ENCODE results near the gene SLC41A1.
"Not testable (repeated sequence)": the region's sequence is repeated elsewhere in the genome, so short reads cannot be mapped to it uniquely, and the experiment has no call there.

Gene SLC41A1

DNA sequence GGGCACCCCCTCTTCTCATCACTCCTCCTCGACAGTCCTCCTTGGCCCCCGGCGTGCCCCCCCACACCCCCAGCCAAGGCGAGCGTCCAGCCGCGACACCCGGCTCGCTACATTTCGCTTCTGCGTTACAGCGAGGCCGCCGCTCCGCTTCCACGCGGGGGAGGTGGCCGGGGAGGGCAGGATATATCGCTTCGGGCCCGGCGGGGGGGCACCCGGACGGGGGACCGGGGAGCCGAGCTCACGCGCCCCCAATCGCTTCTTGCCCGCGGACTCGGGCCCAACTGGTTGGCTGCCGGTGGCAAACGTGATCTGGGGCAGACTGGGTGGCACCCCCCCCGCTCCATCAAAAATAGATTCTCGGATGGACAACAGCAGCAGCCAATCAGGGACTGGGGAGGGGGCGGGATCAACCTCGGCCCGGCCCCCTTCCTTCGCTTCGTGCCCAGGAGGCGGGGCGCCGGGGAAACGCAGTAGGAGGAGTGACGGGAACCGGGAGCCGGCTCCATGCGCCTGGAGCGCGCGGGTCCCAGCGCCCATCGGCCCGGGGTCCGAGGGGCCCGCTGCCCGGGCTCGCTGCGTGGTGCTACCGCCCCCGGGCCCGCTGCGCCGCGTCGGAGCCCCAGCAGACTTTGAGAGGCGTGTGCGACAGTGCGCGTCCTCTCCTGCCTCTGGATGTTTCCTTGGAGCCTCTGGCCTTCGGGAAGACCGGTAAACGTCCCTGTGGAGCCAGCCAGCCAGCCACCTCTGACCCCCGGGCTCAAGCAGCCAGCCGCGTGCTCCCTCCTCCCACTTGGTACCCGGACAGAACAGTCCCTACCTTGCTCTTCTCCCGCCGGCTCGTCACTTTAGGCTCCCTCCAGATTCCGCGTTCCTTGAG lies at the start of gene SLC41A1:
SLC41A1 (minus strand) TSS at position 321 of the 877 bp plus-strand sequence. CDS start 2,757 bp downstream, outside the sequence.
- peak; percentile 91 for DNase-seq

DNA sequence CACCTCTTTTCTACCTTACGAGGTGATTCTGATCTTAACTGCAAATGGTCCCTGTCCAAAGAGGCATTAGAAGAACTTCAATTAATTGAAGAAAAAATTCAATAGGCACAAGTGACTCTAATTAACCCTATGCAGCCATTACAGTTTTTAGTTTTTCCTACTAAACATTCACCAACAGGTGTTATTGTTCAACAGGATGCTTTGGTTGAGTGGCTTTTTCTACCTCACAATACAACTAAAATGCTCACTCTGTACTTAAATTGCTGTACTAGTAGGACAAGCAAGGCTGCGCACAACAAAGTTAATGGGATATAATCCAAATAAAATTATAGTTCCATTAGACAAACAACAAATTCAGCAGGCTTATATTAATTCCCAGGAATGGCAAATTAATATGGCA lies 48.5 kb upstream of the SLC41A1 start:
- DNase-seq, result no peak

DNA sequence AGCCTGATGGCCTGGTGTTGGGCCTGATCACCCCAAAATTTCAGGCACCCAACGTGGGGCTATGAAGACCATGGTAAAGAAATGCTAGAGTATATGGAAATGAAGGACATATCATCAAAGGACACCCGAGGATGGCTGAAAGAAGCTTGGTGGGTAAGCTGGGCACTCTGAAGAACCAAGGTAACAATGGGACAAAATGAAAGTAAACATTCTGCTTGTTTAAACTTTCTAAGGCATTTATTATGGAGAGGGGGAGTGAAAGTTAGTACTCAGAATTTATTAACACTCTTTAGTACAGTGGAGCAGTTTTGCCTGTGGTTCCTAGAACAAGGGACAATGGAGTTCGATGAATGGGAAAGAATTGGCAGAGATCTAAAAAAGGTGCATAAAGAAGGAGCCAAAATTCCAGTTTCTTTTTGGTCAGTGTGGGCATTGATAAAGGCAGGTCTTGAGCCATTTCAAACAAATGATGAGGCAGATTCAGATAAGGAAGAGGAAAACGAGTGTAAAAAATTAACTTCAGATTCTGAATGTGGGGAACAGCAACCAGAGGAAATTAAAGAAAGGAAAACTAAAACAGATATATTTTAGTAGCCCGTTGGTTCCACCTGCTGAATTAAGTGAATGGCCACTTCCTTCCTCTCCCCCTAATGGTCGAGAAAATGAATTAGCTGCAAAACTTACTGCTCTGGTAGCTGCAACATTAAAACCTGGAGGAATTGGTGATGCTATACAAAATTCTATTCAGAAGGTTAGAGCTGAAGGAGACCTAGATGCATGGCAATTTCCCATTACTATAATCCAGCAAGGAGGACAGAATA lies 45.4 kb upstream of the SLC41A1 start:
- DNase-seq, result no peak

DNA sequence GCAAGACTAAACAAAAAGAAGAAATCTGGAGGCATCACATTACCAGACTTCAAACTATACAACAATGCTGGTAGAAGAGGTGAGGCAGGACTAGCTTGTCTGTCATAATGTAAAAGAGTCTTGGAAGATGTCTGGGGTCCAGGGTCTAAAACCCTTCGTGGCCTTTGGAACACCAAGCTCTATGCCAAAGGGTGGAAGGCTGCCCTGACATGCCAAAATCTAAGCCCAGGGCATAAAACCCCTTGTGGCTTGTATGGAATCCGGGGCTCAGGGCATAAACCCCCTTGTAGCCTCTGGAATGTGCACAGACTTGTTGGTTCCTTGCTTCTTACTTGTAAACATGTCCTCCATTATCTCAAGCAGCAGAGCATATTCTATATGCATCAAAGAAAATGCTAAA lies 44.5 kb upstream of the SLC41A1 start:
- DNase-seq, result not testable (repeated sequence)

DNA sequence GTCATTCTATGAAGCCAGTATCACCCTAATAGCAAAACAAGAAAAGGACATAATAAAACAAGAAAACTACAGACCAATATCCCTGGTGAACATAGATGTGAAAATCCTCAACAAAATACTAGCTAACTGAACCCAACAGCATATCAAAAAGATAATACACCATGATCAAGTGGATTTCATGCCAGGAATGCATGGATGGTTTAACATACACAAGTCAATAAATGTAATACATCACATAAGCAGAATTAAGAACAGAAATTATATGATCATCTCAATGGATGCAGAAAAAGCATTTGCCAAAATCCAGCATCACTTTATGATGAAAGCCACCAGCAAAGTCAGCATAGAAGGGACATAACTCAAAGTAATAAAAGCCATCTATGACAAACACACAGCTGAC lies 43.4 kb upstream of the SLC41A1 start:
- no peak for DNase-seq

DNA sequence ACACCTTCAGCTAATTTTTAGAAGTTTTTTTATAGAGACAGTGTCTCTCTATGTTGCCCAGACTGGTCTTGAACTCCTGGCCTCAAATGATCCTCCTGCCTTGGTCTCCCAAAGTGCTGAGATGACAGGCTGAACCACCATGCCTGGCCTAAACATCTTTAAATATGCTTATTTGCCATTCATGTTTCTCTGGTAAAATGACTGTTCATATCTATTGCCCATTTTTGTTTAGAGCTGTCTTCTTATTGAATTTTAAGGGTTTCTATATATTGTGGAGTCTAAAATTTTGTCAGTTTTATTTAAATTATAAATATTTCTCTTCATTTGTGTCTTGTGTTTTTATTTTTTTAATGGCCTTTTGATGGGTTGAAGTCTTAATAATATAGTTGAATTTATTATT lies 40.0 kb upstream of the SLC41A1 start:
- no peak for DNase-seq

DNA sequence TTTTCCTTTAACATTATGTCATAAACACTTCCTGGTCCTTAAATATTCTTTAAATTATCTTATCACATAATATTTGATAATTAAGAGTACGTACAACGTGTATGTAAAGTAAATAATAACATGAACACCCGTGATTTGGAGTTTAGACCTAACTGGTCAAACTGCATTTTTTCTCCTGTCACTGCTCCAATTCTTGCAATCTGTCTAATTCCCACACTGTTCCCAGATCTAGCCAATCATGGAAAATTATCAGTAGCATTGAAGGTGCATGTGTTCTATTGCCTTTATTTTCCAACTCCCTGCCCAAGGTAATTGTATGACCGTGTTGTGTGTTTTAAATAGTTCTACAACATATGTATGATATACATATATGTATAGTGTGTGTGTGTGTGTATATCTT lies 39.0 kb upstream of the SLC41A1 start:
- DNase-seq, result no peak

DNA sequence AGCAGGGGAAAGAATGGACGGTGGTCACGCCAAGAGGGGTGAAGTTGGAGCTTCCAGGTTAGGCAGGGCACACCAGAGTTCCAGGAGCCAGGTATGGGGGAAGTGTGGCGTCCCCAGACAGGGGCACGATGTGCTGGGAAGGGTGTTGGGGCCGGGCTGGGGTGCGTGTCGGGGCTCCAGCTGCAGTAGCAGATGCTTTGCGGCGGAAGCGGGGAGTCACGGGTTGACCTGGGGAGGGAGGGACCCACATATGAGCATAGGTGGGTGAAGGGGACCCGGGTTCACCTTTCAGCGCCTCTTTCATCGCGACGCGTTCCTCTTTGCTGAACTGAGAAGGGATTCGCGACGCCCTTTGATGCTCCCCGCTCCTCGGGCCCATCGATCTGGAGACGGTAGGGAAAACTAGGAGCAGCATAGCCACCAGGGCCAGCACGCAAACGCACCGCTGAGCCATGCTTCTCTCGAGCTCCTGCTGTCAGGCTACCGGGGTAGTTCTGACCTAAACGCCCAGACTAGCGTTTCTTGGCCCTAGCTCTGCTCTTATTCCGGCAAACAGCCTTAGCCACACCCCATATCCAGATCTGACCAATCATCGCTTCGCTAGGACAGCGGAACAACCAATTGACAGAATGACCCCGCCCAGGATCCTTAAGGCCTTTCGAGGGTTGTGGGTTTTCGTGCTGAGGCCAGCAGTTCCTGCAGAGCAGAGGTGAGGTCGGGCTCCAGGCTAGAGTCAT lies 36.8 kb upstream of the SLC41A1 start, which contains the start of gene PM20D1:
PM20D1 (minus strand) TSS at position 514 of the 737 bp plus-strand sequence; CDS start at position 454, 60 bp downstream.
- DNase-seq, result peak; percentile 94

DNA sequence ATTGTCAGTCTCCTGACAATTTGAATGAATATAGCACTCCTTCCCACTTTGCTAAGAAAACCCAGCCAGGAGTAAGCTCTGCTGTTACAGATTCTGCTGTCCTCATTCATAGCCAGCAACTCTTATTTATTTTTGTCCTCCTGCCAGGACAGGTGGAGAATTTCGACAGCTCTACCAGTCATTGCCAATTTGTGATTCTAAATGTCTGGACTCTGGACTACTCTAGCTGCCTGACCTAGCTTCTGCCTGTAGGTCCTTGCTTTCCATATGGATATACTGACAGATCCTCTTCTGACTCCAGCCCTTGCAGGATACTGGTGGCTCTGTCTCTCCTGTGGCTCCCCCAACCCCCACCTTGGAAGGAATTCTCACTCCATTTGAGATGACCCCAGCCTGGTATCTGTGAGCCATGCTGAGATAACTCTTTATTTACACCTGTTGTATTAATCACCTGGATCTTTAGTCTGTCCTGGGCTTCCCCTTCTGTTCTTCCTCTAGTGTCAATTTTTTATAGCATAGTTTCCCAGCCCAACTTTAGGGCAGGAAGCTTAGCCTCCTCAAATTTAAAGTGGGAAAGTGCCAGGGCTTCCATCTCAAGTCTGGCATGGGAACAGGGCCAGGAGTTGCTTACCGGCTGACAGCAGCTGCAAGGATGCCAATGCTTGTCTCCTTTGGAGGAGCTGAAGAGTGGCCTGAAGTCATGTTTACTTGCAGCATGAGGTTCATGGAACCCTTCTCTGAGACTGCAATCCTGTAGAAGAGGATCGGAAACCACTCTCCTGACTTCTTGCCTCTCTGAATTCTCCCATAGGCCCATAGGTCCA lies 30.2 kb upstream of the SLC41A1 start:
- DNase-seq, result no peak

DNA sequence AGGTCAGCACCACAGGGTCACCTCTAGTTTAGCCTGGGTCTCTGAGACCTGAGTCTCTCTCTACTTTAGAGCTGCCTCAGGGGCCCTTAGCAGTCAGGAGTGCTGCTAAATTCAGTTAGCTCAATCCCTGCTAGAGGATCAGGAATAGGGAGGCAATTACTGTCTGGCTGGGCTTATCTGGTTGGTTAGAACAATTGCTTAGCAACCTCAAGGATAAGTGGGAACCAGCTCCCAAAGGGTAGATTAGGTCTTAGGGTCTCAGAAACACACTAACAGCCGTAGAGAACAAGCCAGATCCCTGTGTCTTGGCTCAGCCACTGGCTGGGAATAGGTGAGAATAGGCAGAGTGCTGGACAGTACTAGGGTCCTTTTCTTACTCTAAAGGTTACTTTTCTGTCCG lies 29.2 kb upstream of the SLC41A1 start:
- DNase-seq, result no peak

DNA sequence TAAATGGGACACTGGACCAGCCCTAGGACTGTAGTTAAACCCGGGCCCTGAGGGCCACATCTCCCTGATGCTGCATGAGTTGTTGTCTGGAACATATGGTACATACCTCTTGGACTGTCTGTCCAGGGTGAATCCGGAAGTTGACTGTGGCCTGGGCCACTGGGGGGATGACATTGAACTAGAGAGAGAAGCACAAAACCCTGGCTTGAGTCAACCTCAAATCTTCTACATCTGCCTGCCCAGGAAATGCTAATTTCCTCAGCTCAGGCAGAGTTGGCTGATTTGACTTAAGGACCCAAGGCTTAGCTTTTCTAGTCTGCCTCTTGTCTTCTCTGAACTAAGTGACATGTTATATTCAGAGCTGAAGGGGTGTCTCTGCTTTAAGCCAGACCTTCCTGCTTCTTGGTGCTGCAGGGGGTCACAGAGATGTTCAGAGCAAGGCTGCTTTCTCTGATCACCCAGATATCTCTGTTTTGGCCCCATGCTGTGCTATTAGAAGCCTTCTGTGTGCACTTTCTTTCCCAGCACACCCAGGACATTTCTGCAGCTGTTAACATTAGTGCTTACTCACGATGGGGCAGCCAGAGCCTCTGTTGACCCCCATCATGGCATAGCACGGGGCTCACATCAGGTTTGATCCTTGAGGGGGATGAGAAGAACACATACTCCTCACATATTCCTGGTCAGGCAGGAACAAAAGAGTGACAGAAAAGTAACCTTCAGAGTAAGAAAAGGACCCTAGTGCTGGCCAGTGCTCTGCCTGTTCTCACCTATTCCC lies 27.3 kb upstream of the SLC41A1 start:
- no peak for DNase-seq

DNA sequence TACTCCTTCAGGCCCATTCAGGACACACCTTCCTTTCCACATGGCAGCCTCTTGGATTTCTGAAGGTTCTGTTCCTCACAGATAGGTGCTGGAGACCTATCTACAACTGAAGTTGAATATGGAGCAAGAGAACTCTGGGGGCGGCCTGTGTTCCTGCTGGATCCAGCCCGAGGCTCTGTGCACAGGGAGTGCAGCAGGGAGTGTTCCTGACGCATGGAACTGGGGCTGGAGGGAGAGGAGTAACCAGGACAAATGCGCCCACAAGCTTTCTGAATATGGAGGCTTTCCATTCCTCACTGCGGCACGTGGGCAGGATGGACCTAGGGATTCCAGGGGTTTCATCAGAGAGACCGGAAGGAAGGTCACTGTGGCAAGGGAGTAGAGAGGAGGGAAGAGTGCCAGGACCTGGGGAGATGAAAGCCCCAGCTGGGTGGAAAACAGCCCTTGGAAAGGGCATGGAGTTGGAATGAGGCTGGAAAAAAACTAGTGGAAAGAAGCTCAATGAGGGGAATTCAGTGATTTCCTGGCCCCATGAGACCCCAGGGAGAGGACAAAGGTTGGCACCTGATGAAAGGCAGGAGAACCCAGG lies 24.5 kb upstream of the SLC41A1 start:
- DNase-seq, result no peak

DNA sequence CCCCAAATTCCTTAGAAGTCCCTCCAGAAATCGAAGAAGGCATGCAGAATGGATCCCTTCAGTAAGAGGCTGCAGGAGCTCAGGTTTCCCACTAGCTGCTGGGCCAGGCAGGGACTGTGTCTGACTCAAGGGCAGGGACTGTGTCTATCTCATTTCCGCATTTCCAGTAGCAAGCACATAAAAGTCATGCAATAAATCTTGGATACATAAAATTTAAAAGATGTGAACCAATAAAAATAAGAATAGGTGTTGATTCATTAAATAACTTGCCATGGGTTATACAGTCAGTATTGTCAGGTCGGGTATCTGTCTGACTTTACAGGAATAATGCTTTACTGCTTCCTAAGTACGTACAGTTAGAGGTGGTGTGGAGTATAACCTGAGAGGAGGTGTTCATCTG lies 21.8 kb upstream of the SLC41A1 start:
- no peak for DNase-seq

DNA sequence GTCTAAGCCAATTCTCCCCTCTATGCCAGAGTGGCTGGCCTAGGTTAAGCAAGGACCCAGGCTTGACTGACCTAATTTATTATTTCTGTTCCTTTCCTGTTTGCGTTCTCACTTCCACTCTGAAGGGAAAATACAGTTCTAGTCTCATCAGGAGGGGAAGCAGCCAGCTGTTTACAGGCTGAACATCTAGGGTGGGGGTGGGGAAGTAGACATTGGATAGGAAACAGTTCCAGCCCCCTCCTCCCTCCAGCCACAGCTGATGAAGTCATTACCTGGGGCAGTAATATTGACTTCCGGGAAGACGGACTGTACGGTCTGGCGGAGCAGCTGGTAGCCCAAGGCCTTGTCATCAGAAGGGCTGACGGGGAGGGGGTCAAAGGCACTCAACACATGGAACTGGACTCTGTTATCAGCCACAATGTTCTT lies 19.3 kb upstream of the SLC41A1 start:
- DNase-seq, result no peak

DNA sequence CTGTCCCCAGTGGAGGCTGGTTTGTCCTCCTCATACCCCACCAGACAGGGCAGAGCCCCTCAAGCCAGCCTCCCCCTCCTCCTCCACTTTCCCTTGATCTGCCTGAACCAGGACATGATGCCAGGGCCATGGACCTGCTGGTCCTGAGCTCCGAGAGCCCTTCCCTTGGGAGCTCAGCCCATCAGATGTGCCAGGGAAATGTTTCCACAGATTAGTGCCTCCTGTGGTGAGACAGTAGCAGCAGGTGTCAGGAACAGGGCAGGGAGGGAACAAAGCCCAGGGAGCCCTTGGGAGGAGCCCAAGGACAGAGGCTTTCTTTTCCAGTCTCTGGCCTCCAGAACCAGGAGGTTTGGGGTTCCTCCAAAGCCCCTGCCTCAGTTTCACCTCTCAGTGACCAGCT lies 14.6 kb upstream of the SLC41A1 start:
- no peak for DNase-seq

DNA sequence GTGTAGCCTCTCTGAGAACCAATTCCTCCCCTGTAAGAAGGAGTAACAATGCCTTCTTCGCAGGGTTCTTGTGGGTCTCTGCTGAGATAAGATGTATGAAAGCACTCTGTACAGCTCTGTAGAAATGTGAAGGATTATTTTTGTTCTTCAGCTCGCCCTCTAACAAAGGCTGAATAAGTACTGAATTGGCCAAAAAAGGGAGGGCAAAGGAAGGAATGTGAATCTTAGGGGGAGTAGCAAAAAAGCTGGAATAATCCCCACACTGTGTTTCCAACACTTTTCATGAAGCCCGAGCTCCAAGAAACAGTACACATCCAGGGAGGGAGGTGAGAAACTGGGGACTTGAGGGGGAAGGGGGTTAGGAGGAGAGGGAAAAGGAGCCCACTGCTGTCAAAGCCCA lies 14.0 kb upstream of the SLC41A1 start:
- DNase-seq, result no peak

DNA sequence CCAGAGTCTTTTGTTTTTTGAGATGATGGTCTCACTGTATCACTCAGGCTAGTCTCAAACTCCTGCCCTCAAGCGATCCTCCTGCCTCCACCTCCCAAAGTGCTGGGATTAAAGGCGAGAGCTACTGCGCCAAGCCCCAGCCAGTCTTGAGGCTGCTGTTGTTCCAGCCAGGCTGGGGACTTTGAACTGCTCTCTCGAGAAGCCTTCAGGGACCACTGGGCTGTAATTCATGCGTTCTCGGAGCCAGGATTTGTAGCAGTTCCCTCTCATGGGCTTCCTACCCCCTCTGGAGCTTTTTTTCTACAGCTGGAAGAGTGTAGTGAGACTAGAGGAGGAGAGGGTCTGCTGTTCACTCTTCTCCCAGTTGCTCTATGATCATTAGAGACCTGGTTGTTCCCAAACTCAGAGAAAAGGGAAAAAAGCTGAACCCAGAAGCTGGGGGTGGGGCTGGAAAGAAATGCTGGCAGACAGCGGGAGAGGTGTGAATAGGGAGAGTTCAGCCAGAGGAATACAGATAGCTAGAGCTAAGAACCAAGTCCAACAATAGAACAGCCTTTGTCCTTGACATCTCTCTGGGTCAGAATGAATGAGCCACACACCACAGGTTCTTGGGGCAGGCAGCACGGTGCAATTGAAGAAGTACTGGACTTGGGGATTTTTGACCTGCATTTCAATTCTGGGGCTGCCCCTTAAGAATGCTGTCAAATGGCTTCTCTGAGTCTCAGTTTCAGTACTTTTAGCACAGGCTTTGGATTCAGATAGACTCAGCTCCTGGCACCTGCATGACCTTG lies 13.2 kb upstream of the SLC41A1 start:
- DNase-seq, result no peak

DNA sequence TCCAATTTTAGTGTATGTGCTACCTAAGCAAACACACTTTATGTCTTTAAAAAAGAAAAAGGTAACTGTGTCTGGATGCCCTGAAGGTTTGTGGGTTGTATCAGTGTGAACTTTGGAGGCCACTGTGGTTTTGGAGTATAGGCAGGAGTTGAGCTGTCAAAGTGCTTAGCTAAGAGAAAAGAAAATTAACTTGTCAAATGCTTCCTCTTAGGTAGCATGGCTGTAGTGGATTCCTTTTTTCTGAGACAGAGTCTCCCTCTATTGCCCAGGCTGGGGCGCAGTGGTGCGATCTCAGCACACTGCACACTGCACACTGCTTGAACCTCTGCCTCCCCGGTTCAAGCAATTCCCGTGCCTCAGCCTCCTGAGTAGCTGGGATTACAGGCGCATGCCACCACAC lies 11.2 kb upstream of the SLC41A1 start:
- DNase-seq, result no peak

DNA sequence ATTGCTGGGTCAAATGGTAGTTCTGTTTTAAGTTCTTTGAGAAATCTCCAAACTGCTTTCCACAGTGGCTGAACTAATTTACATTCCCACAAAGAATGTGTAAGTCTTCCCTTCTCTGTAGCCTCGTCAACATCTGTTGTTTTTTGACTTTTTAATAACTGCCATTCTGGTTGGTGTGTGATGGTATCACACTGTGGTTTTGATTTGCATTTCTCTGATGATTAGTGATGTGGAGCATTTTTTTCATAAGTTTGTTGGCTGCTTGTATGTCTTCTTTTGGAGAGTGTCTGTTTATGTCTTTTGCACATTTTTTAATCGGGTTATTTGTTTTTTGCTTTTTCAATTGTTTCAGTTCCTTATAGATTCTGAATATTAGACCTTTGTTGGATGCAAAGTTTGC lies 10.3 kb upstream of the SLC41A1 start:
- not testable (repeated sequence) for DNase-seq

DNA sequence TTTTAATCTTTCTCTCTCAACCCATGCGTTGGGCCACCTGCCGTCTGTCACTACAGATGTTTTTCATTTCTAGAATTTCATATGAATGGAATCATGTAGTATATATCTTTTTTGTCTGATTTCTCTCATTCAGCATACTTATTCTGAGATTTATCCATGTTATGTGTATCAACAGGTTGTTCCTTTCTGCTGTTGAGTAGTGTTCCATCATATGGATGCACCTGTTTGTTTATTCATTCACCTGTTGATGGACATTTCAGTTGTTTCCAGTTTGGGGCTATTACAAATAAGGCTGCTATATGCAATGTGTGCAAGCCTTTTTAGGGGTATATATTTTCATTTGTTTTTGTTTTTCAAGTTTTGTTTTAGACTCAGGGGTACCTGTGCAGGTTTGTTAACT lies 9.4 kb upstream of the SLC41A1 start:
- no peak for DNase-seq

Measured in hematopoietic multipotent progenitor cell treated with erythropoietin and hydrocortisone succinate and interleukin-3 and kit ligand, for 8 days (in vitro differentiated cells).